ENCODE measurements around the gene CEACAM21. TPM values are rescaled to one million over a fixed set of nuclear protein-coding genes. Genes with fewer than 3 reads are reported as not detected.

CEACAM21 gene
- total and polyA plus RNA-seq, 12 donors, result 0.26 to 3.3 (median 0.57) TPM; not detected in 1

- Histone ChIP-seq H3K27me3 (peaks cover 0 to 6% (median under 1%) of the 10 kb centered on the region in 7 donors), H3K27ac (no peak overlapping the region), H3K9me3 (peaks cover 0 to 35% (median 10%) of the 10 kb centered on the region in 11 donors), H3K4me1 (no peaks in the 10 kb centered on the region), H3K36me3 (peaks cover 0 to 30% (median 0%) of the 10 kb centered on the region in 9 donors), H3K4me3 (no peak overlapping the region)
- TF ChIP-seq CTCF (IDR thresholded peaks at IDR 0.05), result no peak
- ATAC-seq (no peak), DNase-seq (no peak)
- intact Hi-C loops (cut with DNase I), result no loop called here
- WGBS, 2 donors, result 73 to 82% methylated on average over 1 of the region's 1 CpG
These were observed 9.0 kb downstream of the CEACAM21 start for GRCh38 chr19:41584931-41585330.

- H3K4me1 ChIP-seq, result no peaks in the 10 kb centered on the region
- H3K27ac ChIP-seq, result no peak overlapping the region
- H3K9me3 ChIP-seq, result peaks cover 0 to 27% (median 6%) of the 10 kb centered on the region in 11 donors
- no peak overlapping the region for H3K4me3 ChIP-seq
- intact Hi-C loops (cut with DNase I), result no loop called here
- no peak for TF ChIP-seq CTCF (IDR thresholded peaks at IDR 0.05)
- peaks cover 0 to 19% (median 0%) of the 10 kb centered on the region in 9 donors for H3K36me3 ChIP-seq
- DNase-seq (no peak), ATAC-seq (peak in 2 of 8 donors; percentile 20 to 41)
- peaks cover 0 to 12% (median 4%) of the 10 kb centered on the region in 7 donors for H3K27me3 ChIP-seq
These were observed 10.1 kb downstream of the CEACAM21 start for GRCh38 chr19:41586064-41586463.

GRCh38 chr19:41587101-41587837 lies 11.3 kb downstream of the CEACAM21 start:
- intact Hi-C loops (cut with DNase I), result no loop called here
- H3K9me3 ChIP-seq, result peaks cover 0 to 15% (median 0%) of the 10 kb centered on the region in 11 donors
- no peak for TF ChIP-seq CTCF (IDR thresholded peaks at IDR 0.05)
- ATAC-seq (peak in 1 of 8 donors; percentile 25), DNase-seq (no peak)
- H3K27ac ChIP-seq, result no peak overlapping the region
- no peak overlapping the region for H3K4me3 ChIP-seq
- H3K27me3 ChIP-seq, result peaks cover 0 to 13% (median 4%) of the 10 kb centered on the region in 7 donors
- peaks cover 0 to 8% (median 0%) of the 10 kb centered on the region in 9 donors for H3K36me3 ChIP-seq
- no peaks in the 10 kb centered on the region for H3K4me1 ChIP-seq
- 72% methylated on average over 9 of the region's 9 CpGs for WGBS, 2 donors

GRCh38 chr19:41587838-41588210 lies 11.9 kb downstream of the CEACAM21 start:
- intact Hi-C loops (cut with DNase I), result no loop called here
- ATAC-seq, result no peak
- DNase-seq, result no peak
- Histone ChIP-seq H3K27ac (no peak overlapping the region), H3K36me3 (peaks cover 0 to 3% (median 0%) of the 10 kb centered on the region in 9 donors), H3K9me3 (peaks cover 0 to 9% (median 0%) of the 10 kb centered on the region in 11 donors), H3K4me3 (no peak overlapping the region), H3K4me1 (no peaks in the 10 kb centered on the region), H3K27me3 (peaks cover 0 to 13% (median 4%) of the 10 kb centered on the region in 7 donors)
- WGBS, 2 donors, result 72 to 75% methylated on average over 4 of the region's 4 CpGs
- TF ChIP-seq CTCF (IDR thresholded peaks at IDR 0.05), result no peak
